ENCODE data around the gene PRICKLE2.

PRICKLE2 gene

DNA sequence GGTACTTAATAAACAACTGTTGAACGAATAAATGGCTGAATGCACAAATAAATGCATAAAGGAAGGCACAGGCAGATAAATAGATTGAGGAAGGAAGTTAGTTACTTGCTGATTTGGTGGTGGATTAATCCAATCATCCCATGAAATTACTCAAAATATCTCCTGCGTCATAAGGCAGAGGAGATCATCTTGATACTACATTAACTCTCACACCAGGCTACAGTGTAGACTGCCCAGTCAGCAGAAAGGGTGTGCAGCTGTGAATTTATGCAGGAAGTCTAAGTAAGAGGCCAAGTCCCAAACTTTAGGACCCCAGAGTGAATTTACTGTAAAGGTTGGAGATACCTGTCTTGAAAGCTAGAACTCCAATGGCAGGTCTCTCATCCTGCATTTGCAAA, 38.6 kb downstream of the PRICKLE2 start:
- ATAC-seq, result no peak
- TF ChIP-seq TCF4 (CRISPR knock-in tag; IDR thresholded peaks at IDR 0.05; ENCODE audit: borderline replicate concordance), result no peak
- TF ChIP-seq, protein P1, sequence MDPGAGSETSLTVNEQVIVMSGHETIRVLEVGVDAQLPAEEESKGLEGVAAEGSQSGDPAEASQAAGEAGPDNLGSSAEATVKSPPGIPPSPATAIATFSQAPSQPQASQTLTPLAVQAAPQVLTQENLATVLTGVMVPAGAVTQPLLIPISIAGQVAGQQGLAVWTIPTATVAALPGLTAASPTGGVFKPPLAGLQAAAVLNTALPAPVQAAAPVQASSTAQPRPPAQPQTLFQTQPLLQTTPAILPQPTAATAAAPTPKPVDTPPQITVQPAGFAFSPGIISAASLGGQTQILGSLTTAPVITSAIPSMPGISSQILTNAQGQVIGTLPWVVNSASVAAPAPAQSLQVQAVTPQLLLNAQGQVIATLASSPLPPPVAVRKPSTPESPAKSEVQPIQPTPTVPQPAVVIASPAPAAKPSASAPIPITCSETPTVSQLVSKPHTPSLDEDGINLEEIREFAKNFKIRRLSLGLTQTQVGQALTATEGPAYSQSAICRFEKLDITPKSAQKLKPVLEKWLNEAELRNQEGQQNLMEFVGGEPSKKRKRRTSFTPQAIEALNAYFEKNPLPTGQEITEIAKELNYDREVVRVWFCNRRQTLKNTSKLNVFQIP (CRISPR knock-in tag; IDR thresholded peaks at IDR 0.05; ENCODE audit: borderline replicate concordance, low read depth), result no peak
- TF ChIP-seq ZNF70 (CRISPR knock-in tag; IDR thresholded peaks at IDR 0.05), result no peak
- TF ChIP-seq ZNF565 (CRISPR knock-in tag; conservative IDR thresholded peaks at IDR 0.05; ENCODE audit: low read depth), result no peak
- no peak for TF ChIP-seq GLIS3 (CRISPR knock-in tag; IDR thresholded peaks at IDR 0.05)
- TF ChIP-seq, protein P2, sequence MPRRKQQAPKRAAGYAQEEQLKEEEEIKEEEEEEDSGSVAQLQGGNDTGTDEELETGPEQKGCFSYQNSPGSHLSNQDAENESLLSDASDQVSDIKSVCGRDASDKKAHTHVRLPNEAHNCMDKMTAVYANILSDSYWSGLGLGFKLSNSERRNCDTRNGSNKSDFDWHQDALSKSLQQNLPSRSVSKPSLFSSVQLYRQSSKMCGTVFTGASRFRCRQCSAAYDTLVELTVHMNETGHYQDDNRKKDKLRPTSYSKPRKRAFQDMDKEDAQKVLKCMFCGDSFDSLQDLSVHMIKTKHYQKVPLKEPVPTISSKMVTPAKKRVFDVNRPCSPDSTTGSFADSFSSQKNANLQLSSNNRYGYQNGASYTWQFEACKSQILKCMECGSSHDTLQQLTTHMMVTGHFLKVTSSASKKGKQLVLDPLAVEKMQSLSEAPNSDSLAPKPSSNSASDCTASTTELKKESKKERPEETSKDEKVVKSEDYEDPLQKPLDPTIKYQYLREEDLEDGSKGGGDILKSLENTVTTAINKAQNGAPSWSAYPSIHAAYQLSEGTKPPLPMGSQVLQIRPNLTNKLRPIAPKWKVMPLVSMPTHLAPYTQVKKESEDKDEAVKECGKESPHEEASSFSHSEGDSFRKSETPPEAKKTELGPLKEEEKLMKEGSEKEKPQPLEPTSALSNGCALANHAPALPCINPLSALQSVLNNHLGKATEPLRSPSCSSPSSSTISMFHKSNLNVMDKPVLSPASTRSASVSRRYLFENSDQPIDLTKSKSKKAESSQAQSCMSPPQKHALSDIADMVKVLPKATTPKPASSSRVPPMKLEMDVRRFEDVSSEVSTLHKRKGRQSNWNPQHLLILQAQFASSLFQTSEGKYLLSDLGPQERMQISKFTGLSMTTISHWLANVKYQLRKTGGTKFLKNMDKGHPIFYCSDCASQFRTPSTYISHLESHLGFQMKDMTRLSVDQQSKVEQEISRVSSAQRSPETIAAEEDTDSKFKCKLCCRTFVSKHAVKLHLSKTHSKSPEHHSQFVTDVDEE (CRISPR knock-in tag; IDR thresholded peaks at IDR 0.05), result no peak
- no peak for TF ChIP-seq OSR1 (CRISPR knock-in tag; IDR thresholded peaks at IDR 0.05)
- TF ChIP-seq CSDC2 (CRISPR knock-in tag; IDR thresholded peaks at IDR 0.05), result no peak
- no peak for TF ChIP-seq ARNTL (CRISPR knock-in tag; IDR thresholded peaks at IDR 0.05; ENCODE audit: borderline replicate concordance, low read depth)

DNA sequence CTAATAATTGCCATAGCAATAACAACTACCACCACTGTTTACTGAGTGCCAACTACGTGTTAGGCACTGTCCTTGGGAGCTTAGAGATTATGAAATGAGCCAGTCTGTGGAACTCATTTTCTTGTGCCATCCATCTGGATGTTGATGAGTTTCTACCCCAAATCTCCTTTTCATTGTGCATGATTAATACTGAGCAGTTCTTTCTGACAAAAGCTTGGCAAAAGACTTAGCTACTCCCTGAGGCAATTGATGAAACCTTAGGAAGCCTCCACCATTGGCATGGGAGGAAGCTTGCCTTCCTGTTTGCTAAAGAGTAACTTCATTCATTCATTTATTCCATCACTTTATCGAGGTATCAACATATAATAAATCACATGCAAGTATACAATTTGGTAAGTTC, 39.8 kb downstream of the PRICKLE2 start:
- no peak for TF ChIP-seq GLIS3 (CRISPR knock-in tag; IDR thresholded peaks at IDR 0.05)
- TF ChIP-seq, protein P3, sequence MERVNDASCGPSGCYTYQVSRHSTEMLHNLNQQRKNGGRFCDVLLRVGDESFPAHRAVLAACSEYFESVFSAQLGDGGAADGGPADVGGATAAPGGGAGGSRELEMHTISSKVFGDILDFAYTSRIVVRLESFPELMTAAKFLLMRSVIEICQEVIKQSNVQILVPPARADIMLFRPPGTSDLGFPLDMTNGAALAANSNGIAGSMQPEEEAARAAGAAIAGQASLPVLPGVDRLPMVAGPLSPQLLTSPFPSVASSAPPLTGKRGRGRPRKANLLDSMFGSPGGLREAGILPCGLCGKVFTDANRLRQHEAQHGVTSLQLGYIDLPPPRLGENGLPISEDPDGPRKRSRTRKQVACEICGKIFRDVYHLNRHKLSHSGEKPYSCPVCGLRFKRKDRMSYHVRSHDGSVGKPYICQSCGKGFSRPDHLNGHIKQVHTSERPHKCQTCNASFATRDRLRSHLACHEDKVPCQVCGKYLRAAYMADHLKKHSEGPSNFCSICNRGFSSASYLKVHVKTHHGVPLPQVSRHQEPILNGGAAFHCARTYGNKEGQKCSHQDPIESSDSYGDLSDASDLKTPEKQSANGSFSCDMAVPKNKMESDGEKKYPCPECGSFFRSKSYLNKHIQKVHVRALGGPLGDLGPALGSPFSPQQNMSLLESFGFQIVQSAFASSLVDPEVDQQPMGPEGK (CRISPR knock-in tag; IDR thresholded peaks at IDR 0.05; ENCODE audit: borderline replicate concordance), result no peak
- TF ChIP-seq, protein P1 (CRISPR knock-in tag; IDR thresholded peaks at IDR 0.05; ENCODE audit: borderline replicate concordance, low read depth), result no peak
- TF ChIP-seq, protein P2 (CRISPR knock-in tag; IDR thresholded peaks at IDR 0.05), result no peak
- no peak for TF ChIP-seq TCF4 (CRISPR knock-in tag; IDR thresholded peaks at IDR 0.05; ENCODE audit: borderline replicate concordance)
- TF ChIP-seq, protein P4, sequence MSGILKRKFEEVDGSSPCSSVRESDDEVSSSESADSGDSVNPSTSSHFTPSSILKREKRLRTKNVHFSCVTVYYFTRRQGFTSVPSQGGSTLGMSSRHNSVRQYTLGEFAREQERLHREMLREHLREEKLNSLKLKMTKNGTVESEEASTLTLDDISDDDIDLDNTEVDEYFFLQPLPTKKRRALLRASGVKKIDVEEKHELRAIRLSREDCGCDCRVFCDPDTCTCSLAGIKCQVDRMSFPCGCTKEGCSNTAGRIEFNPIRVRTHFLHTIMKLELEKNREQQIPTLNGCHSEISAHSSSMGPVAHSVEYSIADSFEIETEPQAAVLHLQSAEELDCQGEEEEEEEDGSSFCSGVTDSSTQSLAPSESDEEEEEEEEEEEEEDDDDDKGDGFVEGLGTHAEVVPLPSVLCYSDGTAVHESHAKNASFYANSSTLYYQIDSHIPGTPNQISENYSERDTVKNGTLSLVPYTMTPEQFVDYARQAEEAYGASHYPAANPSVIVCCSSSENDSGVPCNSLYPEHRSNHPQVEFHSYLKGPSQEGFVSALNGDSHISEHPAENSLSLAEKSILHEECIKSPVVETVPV (CRISPR knock-in tag; IDR thresholded peaks at IDR 0.05), result no peak
- no peak for ATAC-seq

DNA sequence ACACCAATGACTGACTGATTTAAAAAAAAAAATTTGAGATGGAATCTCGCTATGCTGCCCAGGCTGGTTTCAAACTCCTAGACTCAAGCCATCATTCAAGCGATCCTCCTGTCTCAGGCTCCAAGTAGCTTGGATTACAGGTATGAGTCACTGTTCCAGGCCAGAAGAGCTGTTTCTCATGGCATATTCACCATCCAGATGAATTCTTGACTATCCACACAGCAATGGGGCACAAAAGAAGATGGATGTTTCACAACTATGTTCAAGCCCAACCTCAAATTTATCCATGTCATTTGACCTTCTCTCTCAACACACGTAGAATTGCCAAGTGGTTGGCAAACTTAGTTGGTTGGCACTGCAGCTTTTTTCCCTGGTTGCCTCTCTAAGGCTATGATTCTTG, 40.6 kb downstream of the PRICKLE2 start:
- TF ChIP-seq RARB (CRISPR knock-in tag; IDR thresholded peaks at IDR 0.05), result no peak
- TF ChIP-seq, protein P5, sequence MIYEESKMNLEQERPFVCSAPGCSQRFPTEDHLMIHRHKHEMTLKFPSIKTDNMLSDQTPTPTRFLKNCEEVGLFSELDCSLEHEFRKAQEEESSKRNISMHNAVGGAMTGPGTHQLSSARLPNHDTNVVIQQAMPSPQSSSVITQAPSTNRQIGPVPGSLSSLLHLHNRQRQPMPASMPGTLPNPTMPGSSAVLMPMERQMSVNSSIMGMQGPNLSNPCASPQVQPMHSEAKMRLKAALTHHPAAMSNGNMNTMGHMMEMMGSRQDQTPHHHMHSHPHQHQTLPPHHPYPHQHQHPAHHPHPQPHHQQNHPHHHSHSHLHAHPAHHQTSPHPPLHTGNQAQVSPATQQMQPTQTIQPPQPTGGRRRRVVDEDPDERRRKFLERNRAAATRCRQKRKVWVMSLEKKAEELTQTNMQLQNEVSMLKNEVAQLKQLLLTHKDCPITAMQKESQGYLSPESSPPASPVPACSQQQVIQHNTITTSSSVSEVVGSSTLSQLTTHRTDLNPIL (CRISPR knock-in tag; IDR thresholded peaks at IDR 0.05; ENCODE audit: low read depth), result no peak
- no peak for TF ChIP-seq PPARA (CRISPR knock-in tag; IDR thresholded peaks at IDR 0.05; ENCODE audit: borderline replicate concordance)
- no peak for TF ChIP-seq ZFP3 (CRISPR knock-in tag; IDR thresholded peaks at IDR 0.05)
- no peak for ATAC-seq

Data from SK-N-SH treated with all-trans-retinoic acid at 6 μM for 48 hours (cell line).